ENCODE data around the gene FN3K. TPM values are rescaled to one million over a fixed set of nuclear protein-coding genes. Genes with fewer than 3 reads are reported as not detected.

Gene FN3K
- total RNA-seq, 1 experiment from 2014 or later, result 28.3 TPM

GRCh38 chr17:82722341-82723013, 12.9 kb upstream of the FN3K start:
- no peaks in the 10 kb centered on the region for H3K27me3 Mint-ChIP-seq (ENCODE audit: low read depth)
- H3K4me2 ChIP-seq (ENCODE audit: insufficient read depth, insufficient read length, low read length), result no peak overlapping the region
- H3K36me3 Mint-ChIP-seq (ENCODE audit: insufficient read depth in 1 of 3, low read depth in 3 of 3), result peaks cover 13 to 54% (median 54%) of the 10 kb centered on the region in 3 experiments; a peak in 6 of 7 replicates
- no peaks in the 10 kb centered on the region for H3K79me1 ChIP-seq (ENCODE audit: insufficient read depth, low read depth, low read length, poor library complexity, severe bottlenecking)
- H4K8ac ChIP-seq (replicated peaks; ENCODE audit: insufficient read length, low read depth, low read length), result no peak overlapping the region
- no peak overlapping the region for H2BK5ac ChIP-seq (ENCODE audit: insufficient read length, low read length)
- no peak overlapping the region for H2BK20ac ChIP-seq (ENCODE audit: low read depth, low read length, poor library complexity, severe bottlenecking)
- H3T11ph ChIP-seq (ENCODE audit: low read length), result no peak overlapping the region
- no peak for TF ChIP-seq CTCF (conservative IDR thresholded peaks at IDR 0.05)
- WGBS (ENCODE audit: extremely low coverage, insufficient read length, low lambda C conversion rate), result no CpG with 5 or more reads among the region's 19 CpGs
- no peak overlapping the region for H2AK5ac ChIP-seq (ENCODE audit: insufficient read length, low read length)
- H3K23me2 ChIP-seq (ENCODE audit: insufficient read length, low read depth, low read length, poor library complexity, severe bottlenecking), result no peaks in the 10 kb centered on the region
- H2AFZ ChIP-seq (ENCODE audit: low read length), result no peak overlapping the region
- no peaks in the 10 kb centered on the region for H3K9me3 ChIP-seq (ENCODE audit: control insufficient read depth, low read depth, low read length)
- H3K79me2 ChIP-seq (ENCODE audit: insufficient read depth, low read length), result 0 out of 2 replicates have a peak, but pooled peaks cover 2% of the 10 kb centered on the region
- H3K18ac ChIP-seq (ENCODE audit: insufficient read length, low read depth, low read length), result no peak overlapping the region
- no peak overlapping the region for H3K9ac ChIP-seq (ENCODE audit: extremely low read depth, insufficient read length, low read length)
- H3K23ac ChIP-seq (ENCODE audit: insufficient read length, low read depth, low read length), result no peak overlapping the region
- peaks cover 2% of the 10 kb centered on the region for H4K20me1 ChIP-seq (ENCODE audit: control insufficient read depth, insufficient read depth, insufficient read length)
- H4K5ac ChIP-seq (ENCODE audit: insufficient read length, low read depth, low read length), result no peak overlapping the region
- no peak overlapping the region for H2BK15ac ChIP-seq (ENCODE audit: low read depth, low read length)
- no peak overlapping the region for H3K14ac ChIP-seq (ENCODE audit: insufficient read depth, low read length)
- DNase-seq, result no peak
- no peak overlapping the region for H3K27ac ChIP-seq (ENCODE audit: insufficient read length, low read depth, low read length)
- no peaks in the 10 kb centered on the region for H3K4me1 ChIP-seq (ENCODE audit: insufficient read depth, low read length)
- H2BK12ac ChIP-seq (ENCODE audit: insufficient read length, low read depth, low read length), result no peak overlapping the region
- H3K4me3 Mint-ChIP-seq, result no peak overlapping the region
- no peaks in the 10 kb centered on the region; the same call in 1 of the 2 replicates for H3K27me3 ChIP-seq (ENCODE audit: insufficient read depth, low read length)
- H3K27ac Mint-ChIP-seq, result peak overlapping the region; percentile 55 to 74 (median 71); a peak in 4 of 7 replicates
- no peaks in the 10 kb centered on the region for H3K9me3 Mint-ChIP-seq
- peaks cover 5 to 6% of the 10 kb centered on the region in 2 experiments for H3K4me1 Mint-ChIP-seq
- no peak overlapping the region for H4K91ac ChIP-seq (ENCODE audit: insufficient read length, low read depth, low read length)
- H3K56ac ChIP-seq (ENCODE audit: insufficient read length, low read depth, low read length), result no peak overlapping the region
- H3K4ac ChIP-seq (ENCODE audit: low read depth, low read length), result no peak overlapping the region
- no peak overlapping the region for H2BK120ac ChIP-seq (ENCODE audit: low read depth, low read length, poor library complexity, severe bottlenecking)

Data from H9 (cell line).